IPS-18c (cell line): ENCODE results near the gene DRD2.

Source experiments
- H3K4me3 ChIP-seq: 2 replicates; pipeline ENCODE4 v1.7.0; 2013; ENCODE audit warnings: low read depth, mild to moderate bottlenecking, low read length, moderate library complexity; ENCODE audit not compliant: insufficient read depth
- H3K9me3 ChIP-seq: one replicate; pipeline ENCODE4 v1.6.1; 2013; ENCODE audit warnings: mild to moderate bottlenecking, low read length, moderate library complexity; ENCODE audit not compliant: control insufficient read depth, insufficient read depth

Gene DRD2

DNA sequence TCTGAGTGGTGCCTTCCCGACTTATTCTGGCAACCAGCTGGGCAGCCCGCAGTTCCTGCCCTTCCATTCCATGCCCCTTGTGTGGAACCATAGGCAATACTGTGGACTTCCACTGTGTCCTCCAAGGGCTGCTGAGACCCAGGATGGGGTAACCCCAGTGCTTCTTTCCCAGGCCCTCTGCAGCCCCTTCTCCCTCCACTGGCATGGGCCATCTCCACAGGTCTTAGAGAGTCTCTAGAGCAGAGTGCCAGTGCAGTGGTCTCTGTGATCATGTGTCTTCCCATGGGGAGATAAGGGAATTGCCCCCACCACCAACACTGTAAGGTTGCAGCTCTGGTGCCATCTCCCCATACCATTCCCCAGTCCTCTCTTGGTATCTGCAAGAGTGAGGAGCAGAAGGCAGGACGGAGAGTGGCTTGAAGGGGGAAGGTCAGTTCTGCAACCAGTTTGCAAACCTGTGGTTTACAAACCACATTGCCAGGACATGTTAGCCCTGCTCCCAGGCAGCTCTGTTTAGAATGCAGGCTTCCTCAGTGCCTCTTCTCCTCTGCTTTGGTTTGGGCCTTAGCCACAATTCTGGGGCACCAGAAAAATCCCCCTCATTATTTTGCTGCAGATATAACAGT is 20.9 kb upstream of the DRD2 start:
- no peak overlapping the region for H3K4me3 ChIP-seq
- H3K9me3 ChIP-seq = no peaks in the 10 kb centered on the region

DNA sequence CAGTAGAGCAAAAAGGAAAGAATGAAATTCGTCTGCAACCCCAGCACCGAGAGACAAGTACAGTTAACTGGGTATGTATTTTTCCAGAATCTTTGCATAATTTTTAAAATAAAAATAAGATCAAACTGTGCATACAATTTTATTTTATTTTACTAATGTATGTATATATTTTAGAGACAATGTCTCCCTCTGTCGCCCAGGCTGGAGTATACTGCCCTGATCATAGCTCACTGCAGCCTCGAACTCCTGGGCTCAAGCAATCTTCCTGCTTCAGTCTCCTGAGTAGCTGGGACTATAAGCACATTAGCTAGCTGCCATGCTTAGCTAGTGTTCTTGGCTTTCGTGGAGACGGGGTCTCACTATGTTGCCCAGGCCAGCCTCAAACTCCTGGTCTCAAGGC is 18.8 kb upstream of the DRD2 start:
- Histone ChIP-seq H3K4me3 (no peak overlapping the region), H3K9me3 (no peaks in the 10 kb centered on the region)

- Histone ChIP-seq H3K9me3 (no peaks in the 10 kb centered on the region), H3K4me3 (no peak overlapping the region)
Measured at GRCh38 chr11:113493206-113493605, 18.0 kb upstream of the DRD2 start.

GRCh38 chr11:113488931-113489351 is 13.7 kb upstream of the DRD2 start:
- H3K4me3 ChIP-seq = no peak overlapping the region

DNA sequence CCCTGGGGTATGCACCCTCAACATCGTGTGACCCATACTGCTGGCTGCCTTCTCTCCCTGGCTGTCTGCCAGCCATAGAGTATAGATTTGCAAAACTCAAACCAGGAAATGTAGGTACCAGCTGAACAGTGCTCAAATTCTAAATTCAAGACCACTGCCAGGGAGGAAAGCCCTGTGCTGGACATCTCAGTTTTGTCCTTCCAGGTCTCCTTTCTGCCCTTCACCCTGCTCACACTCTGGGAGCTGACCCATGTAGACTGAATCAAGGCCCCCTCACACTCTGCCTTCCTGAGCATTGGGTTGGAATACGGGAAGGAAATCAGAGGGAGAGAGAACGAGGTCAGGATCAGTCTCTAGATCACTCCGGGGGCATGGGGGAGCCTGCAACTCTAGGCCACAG is 12.4 kb upstream of the DRD2 start:
- Histone ChIP-seq H3K4me3 (no peak overlapping the region), H3K9me3 (no peaks in the 10 kb centered on the region)

More at GRCh38 chr11:113488931-113489351, 13.7 kb upstream of the DRD2 start:
- no peaks in the 10 kb centered on the region for H3K9me3 ChIP-seq

DNA sequence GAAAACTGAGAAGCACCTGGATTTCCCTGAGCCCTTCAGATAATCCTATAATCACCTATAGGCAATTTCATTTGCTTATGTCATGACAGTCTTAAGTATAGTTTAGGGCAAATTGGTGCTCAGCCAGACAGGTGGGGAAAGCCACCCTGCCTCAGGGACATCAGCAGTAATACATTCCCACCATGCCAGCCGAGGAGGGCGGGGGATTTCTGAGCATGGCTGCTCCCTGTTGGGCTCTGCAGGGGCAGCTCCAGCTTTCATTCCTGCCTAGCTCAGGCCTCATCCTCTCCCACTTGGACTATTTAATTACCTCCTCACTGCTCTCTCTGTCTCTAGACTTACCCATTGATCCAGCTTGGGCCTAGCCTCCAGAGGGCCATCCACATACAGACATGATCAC is 9.0 kb upstream of the DRD2 start:
- Histone ChIP-seq H3K9me3 (no peaks in the 10 kb centered on the region), H3K4me3 (no peak overlapping the region)

DNA sequence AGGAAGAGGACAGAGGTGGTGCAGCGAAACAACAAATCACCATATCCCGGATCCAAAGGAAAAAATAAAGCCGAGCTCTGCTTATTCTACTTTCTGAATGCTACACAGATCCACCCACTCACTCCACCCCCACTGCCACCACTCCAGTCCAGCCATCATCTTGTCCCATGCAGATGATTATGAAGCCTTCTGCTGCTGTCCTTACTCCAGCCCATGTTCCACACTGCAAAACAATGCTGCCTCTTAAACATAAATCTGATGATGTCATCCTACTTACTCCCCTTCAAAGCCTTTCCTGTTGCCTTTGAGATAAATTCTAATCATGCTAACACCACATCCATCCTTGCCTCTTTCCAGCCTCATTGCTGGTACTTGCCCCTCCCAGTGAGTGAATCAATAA is 6.5 kb upstream of the DRD2 start:
- Histone ChIP-seq H3K9me3 (no peaks in the 10 kb centered on the region), H3K4me3 (no peak overlapping the region)

DNA sequence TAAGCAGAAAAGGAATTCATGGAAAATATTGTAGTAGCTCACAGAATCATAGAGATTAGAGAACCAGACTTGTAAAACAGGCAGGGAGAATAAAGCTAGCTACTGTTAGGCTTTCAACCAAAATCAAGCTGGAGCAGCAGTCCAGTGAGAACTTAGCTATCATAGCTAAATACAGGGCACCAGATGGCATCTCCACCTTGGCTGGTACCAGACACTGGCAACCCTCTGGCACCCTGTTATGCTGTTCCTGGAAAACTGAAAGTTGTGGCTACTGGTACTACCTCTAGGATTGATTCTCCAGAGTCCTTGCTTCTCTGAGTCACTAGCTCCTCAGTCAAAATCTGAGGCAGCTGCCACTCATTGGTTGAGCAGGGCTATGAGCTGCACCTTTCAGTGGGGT is 6.0 kb upstream of the DRD2 start:
- no peaks in the 10 kb centered on the region for H3K9me3 ChIP-seq
- H3K4me3 ChIP-seq = no peak overlapping the region

GRCh38 chr11:113477321-113477720 is 2.1 kb upstream of the DRD2 start:
- Histone ChIP-seq H3K9me3 (no peaks in the 10 kb centered on the region), H3K4me3 (no peak overlapping the region)

DNA sequence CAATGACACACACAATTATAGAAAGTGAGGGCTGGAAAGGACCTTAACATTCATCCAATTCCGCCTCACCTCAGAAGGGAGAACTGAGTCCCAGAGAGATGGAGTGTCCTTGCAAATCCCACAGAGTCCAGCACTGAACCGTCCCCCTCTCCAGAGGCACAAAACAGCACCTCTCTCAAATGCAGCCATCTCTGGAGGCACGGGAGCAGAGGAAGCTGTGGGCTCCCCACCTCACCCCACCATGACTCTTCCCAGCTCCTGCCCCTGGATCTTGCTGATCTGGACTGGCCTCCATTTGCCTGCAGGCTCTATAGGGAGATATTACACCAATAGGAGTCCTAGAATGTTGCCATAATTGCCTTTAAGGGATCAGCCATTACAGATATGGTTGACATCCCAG is 1.4 kb upstream of the DRD2 start:
- H3K4me3 ChIP-seq = no peak overlapping the region
- no peaks in the 10 kb centered on the region for H3K9me3 ChIP-seq

DNA sequence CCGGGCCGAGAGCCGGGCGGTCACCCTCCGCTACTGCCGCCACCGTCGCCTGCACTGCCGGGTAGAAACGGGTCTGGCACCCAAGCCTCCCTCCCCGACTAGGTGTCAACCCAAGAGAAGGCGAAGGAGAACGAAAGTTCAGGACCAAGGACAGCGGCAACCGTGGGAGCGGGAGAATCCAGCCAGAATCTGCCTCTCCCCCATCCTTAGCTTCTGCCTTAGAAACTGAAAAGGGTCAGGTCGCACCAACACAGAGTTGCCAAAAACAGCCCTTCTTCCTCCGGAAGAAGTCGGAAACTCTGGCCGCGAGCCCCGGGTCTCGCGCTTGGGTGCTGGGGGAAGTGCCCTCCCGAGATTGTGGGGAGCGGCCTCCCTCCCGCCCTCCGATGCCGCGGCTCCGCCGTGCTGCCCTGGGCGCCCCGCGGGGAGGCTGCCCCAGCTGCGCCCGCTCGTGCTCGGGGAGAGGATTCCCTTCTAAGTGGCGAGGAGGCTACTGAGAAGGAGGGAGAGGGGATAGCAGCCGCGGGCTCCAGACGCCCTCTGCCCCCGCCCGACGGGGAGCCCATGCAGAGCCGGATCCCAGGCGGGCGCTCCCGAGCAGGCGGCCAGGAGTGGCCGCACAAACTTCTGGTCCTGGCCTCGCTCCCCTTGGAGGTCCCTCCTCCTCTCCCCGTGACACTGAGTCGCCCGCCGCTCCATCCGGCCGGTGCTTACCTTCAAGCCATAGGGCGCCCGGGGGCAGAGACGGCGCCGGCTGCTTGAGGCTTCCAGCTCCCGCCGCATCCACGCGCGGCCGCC is 637 bp downstream of the DRD2 start:
- H3K9me3 ChIP-seq = no peaks in the 10 kb centered on the region
- H3K4me3 ChIP-seq = peak overlapping the region; percentile 56

GRCh38 chr11:113473983-113474361 is 1.2 kb downstream of the DRD2 start:
- Histone ChIP-seq H3K4me3 (no peak overlapping the region), H3K9me3 (no peaks in the 10 kb centered on the region)

DNA sequence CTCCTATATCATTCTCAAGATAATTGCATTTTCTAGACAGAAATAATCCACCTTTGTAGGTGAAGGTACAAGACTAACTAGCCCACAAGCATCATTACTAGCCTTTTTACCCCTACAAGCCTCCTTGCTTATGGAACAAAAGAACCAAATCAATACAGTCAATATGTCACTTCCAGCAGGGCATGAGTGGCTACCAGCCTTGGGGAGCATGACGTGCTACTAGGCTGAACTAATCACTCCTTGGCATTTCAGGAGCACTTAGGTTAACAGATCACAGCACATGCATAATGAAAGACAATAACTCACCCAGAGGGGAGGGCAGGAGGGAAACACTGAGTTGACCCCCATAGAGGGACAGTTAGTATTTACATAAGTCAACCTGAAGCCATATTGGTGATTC is 2.7 kb downstream of the DRD2 start:
- H3K9me3 ChIP-seq = no peaks in the 10 kb centered on the region
- H3K4me3 ChIP-seq = no peak overlapping the region

DNA sequence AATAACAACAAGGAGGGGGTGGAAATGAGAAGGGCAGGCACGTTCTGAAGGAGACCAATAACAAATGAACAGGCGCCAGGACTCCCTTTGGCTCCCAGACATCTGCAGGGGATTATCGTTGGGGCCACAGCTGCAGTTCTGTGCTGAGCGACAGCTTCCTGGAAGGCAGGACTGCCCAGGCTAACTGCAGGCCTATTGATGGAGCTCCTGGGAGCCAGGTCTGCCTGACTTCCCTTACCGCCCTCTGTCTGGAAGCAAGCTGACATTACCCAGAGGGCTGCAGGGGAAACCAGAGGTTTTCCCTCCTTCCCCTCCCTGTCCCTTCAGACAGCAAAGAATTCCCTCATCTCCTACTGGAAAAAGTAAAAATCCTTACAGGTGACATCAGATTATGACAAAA is 5.0 kb downstream of the DRD2 start:
- no peak overlapping the region for H3K4me3 ChIP-seq
- H3K9me3 ChIP-seq = no peaks in the 10 kb centered on the region

DNA sequence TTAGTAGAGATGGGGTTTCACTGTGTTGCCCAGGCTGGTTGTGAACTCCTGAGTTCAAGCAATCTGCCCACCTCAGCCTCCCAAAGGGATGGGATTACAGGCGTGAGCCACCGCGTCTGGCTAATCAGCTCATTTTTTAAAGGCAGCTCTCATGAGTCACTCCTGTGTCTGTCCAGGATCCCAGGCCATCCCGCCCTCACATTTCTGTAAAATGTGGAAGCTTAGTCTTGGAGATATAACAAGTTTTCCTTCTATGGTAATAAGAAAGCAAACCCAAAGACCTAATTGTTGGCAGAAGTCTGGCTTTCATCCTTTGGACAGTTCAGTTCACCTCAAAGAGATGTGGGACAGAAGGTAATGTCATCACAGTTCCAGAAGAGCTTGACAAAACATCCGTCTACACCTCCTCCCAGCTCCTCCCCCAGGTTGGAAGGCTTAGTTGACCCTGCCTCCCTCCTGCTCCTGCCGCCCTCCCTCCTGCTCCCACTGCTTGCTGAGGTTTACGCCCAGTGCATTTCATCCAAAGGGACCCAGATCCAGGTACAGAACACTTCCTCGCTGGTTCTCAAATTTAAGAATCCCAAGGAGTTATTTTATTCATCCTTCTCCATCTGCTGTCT is 6.4 kb downstream of the DRD2 start:
- H3K4me3 ChIP-seq = no peak overlapping the region
- no peaks in the 10 kb centered on the region for H3K9me3 ChIP-seq

GRCh38 chr11:113467545-113467944 is 7.7 kb downstream of the DRD2 start:
- Histone ChIP-seq H3K4me3 (no peak overlapping the region), H3K9me3 (no peaks in the 10 kb centered on the region)

GRCh38 chr11:113465786-113466185 is 9.4 kb downstream of the DRD2 start:
- Histone ChIP-seq H3K4me3 (no peak overlapping the region), H3K9me3 (no peaks in the 10 kb centered on the region)

DNA sequence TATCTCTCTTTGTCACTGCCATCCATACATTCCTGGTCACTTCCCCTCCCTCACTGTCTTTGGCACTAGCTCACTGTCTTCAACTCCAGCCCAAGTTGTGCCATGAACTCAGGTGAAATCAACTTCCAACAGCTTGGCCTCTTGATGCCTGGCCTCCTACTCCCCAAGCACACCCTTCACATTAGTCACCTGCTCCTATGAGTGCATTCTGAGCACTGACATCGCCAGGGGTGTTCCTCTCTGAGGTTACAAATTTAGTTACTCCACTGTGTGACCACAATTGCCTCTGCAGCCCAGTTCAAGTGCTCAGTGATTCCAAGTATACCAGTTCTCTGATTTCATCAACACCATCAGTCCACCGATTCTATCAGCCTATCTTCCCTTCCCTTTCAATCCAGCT is 10.8 kb downstream of the DRD2 start:
- Histone ChIP-seq H3K9me3 (no peaks in the 10 kb centered on the region), H3K4me3 (no peak overlapping the region)
